Measurements from ENCODE around the gene FADD. TPM values are rescaled to one million over a fixed set of nuclear protein-coding genes. Genes with fewer than 3 reads are reported as not detected.

The FADD gene, protein sequence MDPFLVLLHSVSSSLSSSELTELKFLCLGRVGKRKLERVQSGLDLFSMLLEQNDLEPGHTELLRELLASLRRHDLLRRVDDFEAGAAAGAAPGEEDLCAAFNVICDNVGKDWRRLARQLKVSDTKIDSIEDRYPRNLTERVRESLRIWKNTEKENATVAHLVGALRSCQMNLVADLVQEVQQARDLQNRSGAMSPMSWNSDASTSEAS
- 43.0 and 44.3 TPM in 2 replicates for total RNA-seq

DNA sequence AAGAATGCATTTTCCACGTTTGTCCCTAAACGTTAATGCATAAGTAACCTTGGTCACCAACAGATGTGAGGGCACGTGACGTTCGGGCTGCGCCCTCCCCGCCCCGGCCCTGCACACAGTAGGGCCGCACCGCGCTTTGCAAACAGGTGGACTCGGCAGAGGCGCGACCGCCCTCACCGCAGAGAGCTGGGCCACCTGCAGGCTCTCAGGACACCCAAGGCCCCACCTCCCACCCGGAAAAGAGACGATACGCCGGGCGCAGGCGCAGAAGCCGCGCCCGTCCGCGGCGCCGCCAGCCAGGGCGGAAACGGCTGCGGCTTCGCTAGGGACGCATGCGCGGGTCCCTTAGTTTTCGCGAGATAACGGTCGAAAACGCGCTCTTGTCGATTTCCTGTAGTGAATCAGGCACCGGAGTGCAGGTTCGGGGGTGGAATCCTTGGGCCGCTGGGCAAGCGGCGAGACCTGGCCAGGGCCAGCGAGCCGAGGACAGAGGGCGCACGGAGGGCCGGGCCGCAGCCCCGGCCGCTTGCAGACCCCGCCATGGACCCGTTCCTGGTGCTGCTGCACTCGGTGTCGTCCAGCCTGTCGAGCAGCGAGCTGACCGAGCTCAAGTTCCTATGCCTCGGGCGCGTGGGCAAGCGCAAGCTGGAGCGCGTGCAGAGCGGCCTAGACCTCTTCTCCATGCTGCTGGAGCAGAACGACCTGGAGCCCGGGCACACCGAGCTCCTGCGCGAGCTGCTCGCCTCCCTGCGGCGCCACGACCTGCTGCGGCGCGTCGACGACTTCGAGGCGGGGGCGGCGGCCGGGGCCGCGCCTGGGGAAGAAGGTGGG is at the start of gene FADD:
TSS of gene FADD (plus strand) at position 377 of the 831 bp plus-strand sequence. CDS start at position 541, 164 bp downstream.
- intact Hi-C loops (cut with micrococcal nuclease) = loop anchor here (1.0 to 10.0 kb wide), 4 partner anchors 68 to 528 kb away; partner anchors contain the start of genes CTTN, LTO1 and PPFIA1
- peaks cover 6% of the 10 kb centered on the region for H3K27me3 Mint-ChIP-seq (ENCODE audit: low read depth)
- H3K4me1 Mint-ChIP-seq (ENCODE audit: low read depth) = peaks cover 26% of the 10 kb centered on the region
- H3K36me3 Mint-ChIP-seq (ENCODE audit: low read depth) = peaks cover 44% of the 10 kb centered on the region
- H3K27ac Mint-ChIP-seq = peak within 1 kb of the TSS; percentile 99
- H3K4me3 Mint-ChIP-seq (ENCODE audit: low read depth) = peak within 1 kb of the TSS; percentile 98
- DNase-seq (ENCODE audit: low spot score) = peak; percentile 87
- H3K9me3 Mint-ChIP-seq = no peaks in the 10 kb centered on the region

DNA sequence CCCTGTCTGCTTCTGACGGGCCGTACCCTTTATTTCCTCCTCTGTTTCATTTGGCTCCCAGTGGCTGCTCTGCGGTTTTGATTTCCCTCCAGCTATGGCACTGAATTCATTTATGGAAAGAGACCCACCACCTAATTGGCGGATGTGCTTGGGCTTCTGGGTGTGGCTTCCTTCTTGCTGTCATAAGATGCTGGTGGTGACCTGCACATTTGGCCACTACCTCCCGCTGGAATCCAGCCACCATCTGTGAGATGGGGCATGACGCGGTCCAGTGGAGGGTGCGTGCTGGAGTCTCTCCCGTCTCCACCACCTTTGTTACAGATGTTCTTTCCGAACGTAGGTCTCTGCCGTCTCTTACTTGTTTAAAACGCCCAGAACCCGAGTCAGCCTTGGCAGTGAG is 47.7 kb upstream of the FADD start:
- no peaks in the 10 kb centered on the region for H3K36me3 Mint-ChIP-seq (ENCODE audit: low read depth)
- no peaks in the 10 kb centered on the region for H3K9me3 Mint-ChIP-seq
- H3K27me3 Mint-ChIP-seq (ENCODE audit: low read depth) = no peaks in the 10 kb centered on the region
- DNase-seq (ENCODE audit: low spot score) = no peak
- H3K4me3 Mint-ChIP-seq (ENCODE audit: low read depth) = no peak overlapping the region
- intact Hi-C loops (cut with micrococcal nuclease) = no loop called here
- H3K4me1 Mint-ChIP-seq (ENCODE audit: low read depth) = no peaks in the 10 kb centered on the region
- no peak overlapping the region for H3K27ac Mint-ChIP-seq

DNA sequence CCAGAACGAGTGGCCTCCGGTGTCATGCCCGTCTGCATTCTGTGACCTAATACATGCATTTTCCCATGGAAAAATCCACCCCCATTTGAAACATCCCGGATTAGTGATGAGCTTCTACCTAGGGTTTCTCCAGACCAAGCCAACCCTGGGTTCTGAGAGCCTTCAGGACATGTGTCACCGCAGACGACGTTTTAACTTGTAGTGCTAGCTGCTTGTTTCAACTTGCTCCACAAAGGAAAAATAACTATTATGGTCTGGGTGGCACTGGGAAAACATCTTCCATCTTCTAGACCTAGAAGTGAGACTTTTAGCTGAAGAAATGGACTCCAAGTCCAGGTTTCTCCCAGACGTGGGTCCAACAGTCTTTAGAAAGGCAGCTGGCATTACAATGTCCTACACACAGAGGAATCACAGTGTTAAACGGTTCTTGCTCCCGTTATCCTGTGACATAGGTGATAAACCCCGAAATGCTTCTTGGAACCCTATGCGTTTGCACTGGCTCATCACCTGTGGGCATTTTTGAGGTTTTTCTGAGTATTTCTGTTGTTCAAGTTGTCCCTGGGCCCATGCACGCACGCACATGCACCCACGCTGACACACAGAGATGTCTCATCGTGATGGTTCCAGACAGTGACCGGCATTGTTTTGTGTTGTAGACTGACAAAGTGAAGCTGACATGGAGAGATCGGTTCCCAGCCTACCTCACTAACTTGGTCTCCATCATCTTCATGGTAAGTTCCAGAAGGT is 46.6 kb upstream of the FADD start:
- H3K27me3 Mint-ChIP-seq (ENCODE audit: low read depth) = no peaks in the 10 kb centered on the region
- intact Hi-C loops (cut with micrococcal nuclease) = no loop called here
- H3K36me3 Mint-ChIP-seq (ENCODE audit: low read depth) = no peaks in the 10 kb centered on the region
- no peak overlapping the region for H3K27ac Mint-ChIP-seq
- H3K4me3 Mint-ChIP-seq (ENCODE audit: low read depth) = no peak overlapping the region
- no peaks in the 10 kb centered on the region for H3K9me3 Mint-ChIP-seq
- no peaks in the 10 kb centered on the region for H3K4me1 Mint-ChIP-seq (ENCODE audit: low read depth)
- DNase-seq (ENCODE audit: low spot score) = no peak

DNA sequence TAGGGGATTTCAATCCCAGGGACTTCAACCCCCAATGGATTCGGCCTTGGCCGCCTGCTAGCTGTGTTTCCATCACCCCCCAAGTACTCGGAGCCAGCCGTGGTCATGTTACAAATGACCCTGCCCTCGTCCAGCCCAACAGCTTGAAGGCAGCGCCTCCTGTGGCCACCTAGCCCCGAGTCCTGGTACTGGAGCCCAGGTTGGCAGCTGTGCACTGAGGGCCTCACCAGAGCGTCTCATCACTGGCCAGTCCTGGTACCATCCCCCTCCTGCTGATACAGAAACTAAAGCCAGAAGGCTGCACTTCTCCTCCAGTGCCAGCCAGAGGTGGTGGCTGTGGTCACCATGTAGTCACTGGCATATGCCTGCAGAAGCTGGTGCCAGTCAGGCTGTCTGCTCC is 44.9 kb upstream of the FADD start:
- Mint-ChIP-seq H3K4me3 (ENCODE audit: low read depth) (no peak overlapping the region), H3K9me3 (no peaks in the 10 kb centered on the region), H3K27me3 (ENCODE audit: low read depth) (no peaks in the 10 kb centered on the region), H3K4me1 (ENCODE audit: low read depth) (no peaks in the 10 kb centered on the region), H3K27ac (no peak overlapping the region), H3K36me3 (ENCODE audit: low read depth) (no peaks in the 10 kb centered on the region)
- intact Hi-C loops (cut with micrococcal nuclease) = no loop called here
- no peak for DNase-seq (ENCODE audit: low spot score)

DNA sequence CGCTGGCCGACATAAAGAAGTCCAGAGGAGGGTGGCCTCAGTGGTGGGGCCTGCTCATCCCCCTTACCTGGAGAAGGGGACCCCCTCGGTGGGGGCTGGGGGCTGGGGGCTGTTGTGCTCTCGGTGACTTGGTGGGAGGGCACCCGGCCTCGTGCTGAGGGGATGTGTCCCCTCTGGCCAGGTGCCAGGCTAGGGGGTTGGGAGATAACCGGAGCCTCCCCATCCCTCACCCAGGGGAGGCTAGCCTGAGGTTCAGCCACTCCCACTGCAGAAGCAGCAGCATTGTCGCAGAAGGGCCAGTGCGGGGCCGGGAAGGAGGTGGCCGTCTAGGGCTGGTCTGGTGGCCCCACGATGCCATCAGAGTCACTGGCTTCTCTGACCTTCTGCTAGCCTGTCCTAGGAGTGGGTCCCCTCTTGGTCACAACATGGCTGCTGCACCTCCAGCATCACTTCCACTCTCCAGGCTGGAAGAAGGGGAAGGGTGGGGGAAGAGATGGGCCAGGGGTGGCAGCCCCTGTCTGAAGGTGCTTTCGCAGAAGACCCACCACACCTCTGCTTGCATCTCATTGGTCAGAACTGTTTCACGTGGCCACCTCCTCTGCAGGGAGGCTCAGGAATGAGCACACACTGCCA is 44.2 kb upstream of the FADD start:
- intact Hi-C loops (cut with micrococcal nuclease) = no loop called here
- no peak overlapping the region for H3K27ac Mint-ChIP-seq
- no peaks in the 10 kb centered on the region for H3K27me3 Mint-ChIP-seq (ENCODE audit: low read depth)

DNA sequence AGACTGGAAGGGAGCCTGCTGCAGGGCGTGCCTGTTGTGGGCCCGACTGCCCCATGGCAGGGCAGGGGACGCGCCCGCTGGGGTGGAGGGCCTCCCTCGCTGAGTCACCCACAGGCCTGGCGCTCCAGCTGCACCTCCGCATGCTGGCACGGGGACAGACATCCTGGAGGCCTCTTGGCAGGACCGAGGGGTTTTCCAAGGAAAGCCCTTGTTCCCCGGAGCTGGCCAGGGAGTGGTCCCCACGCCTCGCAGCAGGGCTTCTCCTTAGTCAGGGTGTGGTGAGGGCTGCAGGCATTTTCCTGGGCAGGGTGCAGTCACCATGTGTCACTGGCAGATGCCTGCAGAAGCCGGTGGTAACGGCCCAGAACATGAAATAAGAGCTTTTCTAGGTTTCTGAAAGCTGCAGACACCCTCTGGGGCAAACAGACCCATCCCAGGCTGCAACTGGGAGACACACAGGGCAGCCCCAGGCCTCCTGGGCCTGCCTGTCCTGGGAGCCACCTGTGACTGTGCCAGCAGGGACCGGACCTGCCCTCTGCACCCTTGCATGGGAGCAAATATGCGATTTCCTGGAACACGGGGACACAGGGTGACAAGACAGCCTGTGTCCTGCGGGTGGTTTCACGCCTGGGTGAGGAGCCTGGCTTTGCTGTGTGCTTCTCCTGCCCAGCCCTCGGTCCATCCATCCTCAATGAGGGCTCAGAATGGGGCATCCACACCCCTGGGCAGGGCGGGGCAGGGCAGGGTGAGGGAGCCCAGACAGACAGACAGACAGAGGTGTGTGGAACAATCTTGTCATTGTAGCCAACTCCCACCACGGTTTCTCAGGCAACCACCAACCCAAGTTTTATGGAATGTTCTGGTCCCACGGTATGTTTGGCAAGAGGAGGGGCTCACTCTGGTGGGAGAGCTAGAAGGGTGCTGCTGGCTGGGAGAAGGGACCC is 43.2 kb upstream of the FADD start:
- Mint-ChIP-seq H3K4me1 (ENCODE audit: low read depth) (no peaks in the 10 kb centered on the region), H3K9me3 (no peaks in the 10 kb centered on the region), H3K27ac (no peak overlapping the region), H3K4me3 (ENCODE audit: low read depth) (no peak overlapping the region), H3K27me3 (ENCODE audit: low read depth) (no peaks in the 10 kb centered on the region), H3K36me3 (ENCODE audit: low read depth) (no peaks in the 10 kb centered on the region)
- intact Hi-C loops (cut with micrococcal nuclease) = no loop called here
- no peak for DNase-seq (ENCODE audit: low spot score)

More for the DNA sequence above, 44.2 kb upstream of the FADD start:
- no peaks in the 10 kb centered on the region for H3K36me3 Mint-ChIP-seq (ENCODE audit: low read depth)
- no peaks in the 10 kb centered on the region for H3K4me1 Mint-ChIP-seq (ENCODE audit: low read depth)
- no peak overlapping the region for H3K4me3 Mint-ChIP-seq (ENCODE audit: low read depth)
- no peaks in the 10 kb centered on the region for H3K9me3 Mint-ChIP-seq
- no peak for DNase-seq (ENCODE audit: low spot score)

DNA sequence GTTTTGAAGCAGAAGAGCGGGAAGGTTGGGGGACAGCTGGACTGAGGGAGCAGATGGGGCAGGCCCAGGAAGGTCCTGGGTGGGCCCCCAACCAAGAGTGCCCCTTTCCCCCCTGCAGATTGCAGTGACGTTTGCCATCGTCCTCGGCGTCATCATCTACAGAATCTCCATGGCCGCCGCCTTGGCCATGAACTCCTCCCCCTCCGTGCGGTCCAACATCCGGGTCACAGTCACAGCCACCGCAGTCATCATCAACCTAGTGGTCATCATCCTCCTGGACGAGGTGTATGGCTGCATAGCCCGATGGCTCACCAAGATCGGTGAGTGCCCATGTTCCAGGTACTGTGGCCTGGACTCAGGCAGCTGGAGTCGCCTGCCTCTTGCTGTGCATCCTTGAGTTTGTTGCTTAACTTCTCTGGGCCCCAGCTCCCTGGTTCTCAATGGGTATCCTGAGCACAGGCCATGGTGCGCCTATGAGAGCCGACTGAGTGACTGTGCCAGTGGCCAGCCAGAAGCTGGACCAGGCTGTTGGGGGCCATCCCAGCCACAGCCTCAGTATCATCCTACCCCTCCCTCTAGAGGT is 42.0 kb upstream of the FADD start:
- no peak overlapping the region for H3K4me3 Mint-ChIP-seq (ENCODE audit: low read depth)
- DNase-seq (ENCODE audit: low spot score) = no peak
- intact Hi-C loops (cut with micrococcal nuclease) = no loop called here
- H3K27ac Mint-ChIP-seq = no peak overlapping the region
- no peaks in the 10 kb centered on the region for H3K27me3 Mint-ChIP-seq (ENCODE audit: low read depth)
- H3K36me3 Mint-ChIP-seq (ENCODE audit: low read depth) = no peaks in the 10 kb centered on the region
- no peaks in the 10 kb centered on the region for H3K9me3 Mint-ChIP-seq
- no peaks in the 10 kb centered on the region for H3K4me1 Mint-ChIP-seq (ENCODE audit: low read depth)

DNA sequence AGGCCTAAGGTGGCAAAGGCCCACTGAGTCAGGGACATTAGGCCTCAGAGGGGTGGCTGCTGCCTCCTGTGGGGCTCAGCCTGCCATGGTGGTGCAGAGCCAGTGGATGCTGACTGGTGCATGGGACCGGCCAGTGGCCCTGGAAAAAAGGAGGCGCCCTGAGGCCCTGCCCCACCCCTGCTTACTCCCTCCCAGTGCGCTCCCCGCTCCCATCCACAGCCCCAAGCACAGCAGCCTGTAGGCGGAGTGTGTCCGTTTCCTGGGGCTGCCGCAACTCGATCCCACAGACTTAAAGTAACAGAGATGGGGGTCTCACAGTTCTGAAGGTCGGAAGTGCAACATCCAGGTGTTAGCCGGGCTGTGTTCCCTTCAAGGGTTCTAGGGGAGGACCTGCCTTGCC is 38.4 kb upstream of the FADD start:
- Mint-ChIP-seq H3K27ac (no peak overlapping the region), H3K27me3 (ENCODE audit: low read depth) (no peaks in the 10 kb centered on the region), H3K4me1 (ENCODE audit: low read depth) (no peaks in the 10 kb centered on the region), H3K36me3 (ENCODE audit: low read depth) (no peaks in the 10 kb centered on the region), H3K4me3 (ENCODE audit: low read depth) (no peak overlapping the region), H3K9me3 (no peaks in the 10 kb centered on the region)
- no peak for DNase-seq (ENCODE audit: low spot score)
- intact Hi-C loops (cut with micrococcal nuclease) = no loop called here

DNA sequence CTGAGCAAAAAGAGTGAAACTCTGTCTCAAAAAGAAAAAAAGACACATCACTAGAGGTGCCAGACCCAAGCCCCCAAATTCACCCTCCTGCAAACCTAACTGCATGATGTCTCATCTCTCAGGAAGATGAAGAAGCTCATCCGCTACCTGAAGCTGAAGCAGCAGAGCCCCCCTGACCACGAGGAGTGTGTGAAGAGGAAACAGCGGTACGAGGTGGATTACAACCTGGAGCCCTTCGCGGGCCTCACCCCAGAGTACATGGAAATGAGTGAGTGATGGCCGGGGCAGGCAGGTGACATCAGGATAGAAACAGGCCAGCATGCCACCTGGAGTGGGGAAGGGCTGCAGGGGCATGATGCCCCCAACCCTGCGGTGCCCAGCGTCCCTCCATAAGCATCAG is 36.0 kb upstream of the FADD start:
- Mint-ChIP-seq H3K27me3 (ENCODE audit: low read depth) (no peaks in the 10 kb centered on the region), H3K4me1 (ENCODE audit: low read depth) (no peaks in the 10 kb centered on the region), H3K4me3 (ENCODE audit: low read depth) (no peak overlapping the region), H3K36me3 (ENCODE audit: low read depth) (no peaks in the 10 kb centered on the region), H3K27ac (no peak overlapping the region), H3K9me3 (no peaks in the 10 kb centered on the region)
- intact Hi-C loops (cut with micrococcal nuclease) = no loop called here
- DNase-seq (ENCODE audit: low spot score) = no peak

DNA sequence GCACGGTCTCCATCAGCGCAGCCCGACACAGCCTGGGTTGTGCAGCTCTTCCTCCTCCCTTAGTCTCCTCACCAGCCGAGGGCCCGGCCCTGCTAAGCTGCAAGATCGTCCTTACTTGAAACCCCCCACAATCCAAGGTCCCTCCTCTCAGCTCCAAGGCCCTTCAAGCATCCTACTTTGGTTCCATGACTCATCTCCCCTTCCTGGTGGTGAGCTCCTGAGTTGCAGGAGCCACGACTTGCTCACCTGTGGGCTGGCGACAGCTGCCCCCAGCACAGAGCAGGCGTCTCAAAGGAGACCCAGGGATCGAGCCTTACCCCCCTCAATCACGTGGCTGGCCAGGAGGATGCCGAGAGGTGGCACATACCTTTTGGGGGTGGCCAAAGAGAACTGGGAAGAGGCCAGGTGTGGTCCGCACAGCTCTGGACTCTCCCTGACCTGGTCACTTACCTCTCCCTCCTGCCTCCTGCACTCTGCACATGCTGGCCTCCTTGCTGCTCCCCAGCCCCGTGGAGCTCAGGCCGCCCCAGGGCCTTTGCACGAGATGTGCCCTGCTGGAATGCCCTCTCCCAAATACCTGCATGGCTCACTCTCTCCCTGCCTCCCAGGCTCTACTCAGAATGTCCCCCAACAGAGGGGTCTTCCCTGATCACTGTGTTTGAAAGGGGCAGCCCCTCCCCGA is 35.2 kb upstream of the FADD start:
- H3K4me3 Mint-ChIP-seq (ENCODE audit: low read depth) = no peak overlapping the region
- H3K36me3 Mint-ChIP-seq (ENCODE audit: low read depth) = no peaks in the 10 kb centered on the region
- no peaks in the 10 kb centered on the region for H3K9me3 Mint-ChIP-seq
- H3K27me3 Mint-ChIP-seq (ENCODE audit: low read depth) = no peaks in the 10 kb centered on the region
- H3K27ac Mint-ChIP-seq = no peak overlapping the region
- intact Hi-C loops (cut with micrococcal nuclease) = no loop called here
- no peak for DNase-seq (ENCODE audit: low spot score)
- H3K4me1 Mint-ChIP-seq (ENCODE audit: low read depth) = no peaks in the 10 kb centered on the region

DNA sequence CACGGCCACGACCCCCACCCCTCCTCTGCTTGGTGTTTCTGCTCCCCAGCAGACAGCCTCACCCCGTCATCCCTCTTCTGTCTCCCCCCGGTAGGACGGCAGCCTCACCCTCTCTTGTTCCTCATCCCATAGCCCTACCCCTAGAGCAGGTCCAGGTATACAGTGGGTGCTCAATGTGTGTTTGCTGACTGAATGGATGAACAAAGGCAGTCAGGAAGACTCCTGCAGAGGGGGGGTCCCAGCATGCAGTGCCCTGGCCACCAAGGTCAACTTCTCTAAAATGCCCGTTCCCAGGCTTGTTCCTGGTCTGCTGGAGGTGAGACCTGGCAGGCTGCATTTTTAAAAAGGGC is 34.7 kb upstream of the FADD start:
- Mint-ChIP-seq H3K4me3 (ENCODE audit: low read depth) (no peak overlapping the region), H3K27ac (no peak overlapping the region), H3K27me3 (ENCODE audit: low read depth) (no peaks in the 10 kb centered on the region), H3K4me1 (ENCODE audit: low read depth) (no peaks in the 10 kb centered on the region), H3K36me3 (ENCODE audit: low read depth) (no peaks in the 10 kb centered on the region), H3K9me3 (no peaks in the 10 kb centered on the region)
- intact Hi-C loops (cut with micrococcal nuclease) = no loop called here
- no peak for DNase-seq (ENCODE audit: low spot score)

Data from activated T-helper 2 cell treated with anti-CD3 and anti-CD28 coated beads, Interferon-gamma antibody, Interleukin-2, Interleukin-4, amounts not matched to agents 10 μg/mL and 5 μg/mL and 100 μg/mL, durations not matched to agents 14 hours and 24 hours and 36 hours (primary cell).